Natural killer cell treated with Interleukin-12 subunit alpha and Interleukin-12 subunit beta and Interleukin-15 and Interleukin-18, amount 100 ng/mL, for 72 hours (primary cell): ENCODE measurements around the gene SSU72. TPM values are rescaled to one million over a fixed set of nuclear protein-coding genes. Genes with fewer than 3 reads are reported as not detected.
A peak's percentile ranks its signal among the peaks of the same experiment; 100 is the strongest.
"Not testable (repeated sequence)": the region's sequence is repeated elsewhere in the genome, so short reads cannot be mapped to it uniquely, and the experiment has no call there.

Source experiments
- ATAC-seq, 2 donors: fragments of 150-1000 bp; cut with Tn5 transposase in 1 of 2; sonication (Bioruptor Pico), chemical (Tn5 transposase) in 1 of 2; 2 replicates each; pipeline ENCODE4 v1.10.0; 2021
- DNase-seq: peaks from one replicate; pipeline ENCODE4 v3.0.0; 2022; ENCODE audit warnings: low spot score
- H3K27ac Mint-ChIP-seq, 2 donors: 1 replicate in 1 of 2; 2 replicates in 1 of 2; pipeline ENCODE4 v1.8.0; 2022; ENCODE audit warnings: mixed read lengths in 2 of 2, mild to moderate bottlenecking in 1 of 2, moderate library complexity in 1 of 2
- H3K27me3 Mint-ChIP-seq, 2 donors: 1 replicate in 1 of 2; 2 replicates in 1 of 2; pipeline ENCODE4 v1.8.0; 2022; ENCODE audit warnings: mixed read lengths in 2 of 2
- H3K36me3 Mint-ChIP-seq: one replicate; pipeline ENCODE4 v1.8.0; 2022; ENCODE audit warnings: mixed read lengths
- H3K4me1 Mint-ChIP-seq, 2 donors: 1 replicate in 1 of 2; 2 replicates in 1 of 2; pipeline ENCODE4 v1.8.0; 2022; ENCODE audit warnings: low read depth in 2 of 2, mixed read lengths in 2 of 2, mild to moderate bottlenecking in 1 of 2
- H3K4me3 Mint-ChIP-seq: one replicate; pipeline ENCODE4 v1.8.0; 2022; ENCODE audit warnings: mixed read lengths
- H3K9me3 Mint-ChIP-seq: 2 replicates; pipeline ENCODE4 v1.8.0; 2022; ENCODE audit warnings: mixed read lengths
- total RNA-seq, 2 donors: library from RNA; stranded (reverse); gene quantifications; one replicate each; pipeline ENCODE4 v1.2.3, GENCODE V29; 2022

Gene SSU72
- total RNA-seq, 2 donors from 2014 or later: 97.6 to 146 TPM

DNA sequence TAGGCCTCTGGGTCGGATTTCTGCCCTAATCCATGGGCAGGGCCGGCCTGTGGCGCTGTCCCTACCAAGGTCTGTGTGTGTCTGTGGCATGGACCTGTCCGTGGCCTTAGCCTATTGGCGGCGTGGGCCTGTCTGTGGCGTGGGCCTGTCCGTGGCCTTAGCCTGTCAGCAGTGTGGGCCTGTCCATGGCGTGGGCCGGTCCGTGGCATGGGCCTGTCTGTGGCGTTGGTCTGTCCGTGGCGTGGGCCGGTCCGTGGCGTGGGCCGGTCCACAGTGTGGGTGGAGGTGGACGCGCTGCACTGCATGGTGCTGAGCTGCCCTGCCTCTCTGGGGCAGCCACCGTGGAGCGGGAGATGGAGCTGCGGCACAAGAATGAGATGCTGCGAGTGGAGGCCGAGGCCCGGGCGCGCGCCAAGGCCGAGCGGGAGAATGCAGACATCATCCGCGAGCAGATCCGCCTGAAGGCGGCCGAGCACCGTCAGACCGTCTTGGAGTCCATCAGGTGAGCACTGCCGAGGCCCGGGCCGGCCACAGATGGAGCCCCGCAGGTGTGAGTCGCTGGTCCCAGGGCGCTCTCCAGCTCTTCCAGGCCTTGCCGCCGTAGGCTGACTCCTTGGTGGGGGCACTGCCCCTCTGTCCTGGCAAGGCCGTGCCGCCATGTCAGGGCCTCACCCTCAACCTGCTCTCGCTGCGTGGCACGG is 54.7 kb downstream of the SSU72 start:
- not testable (repeated sequence) for H3K4me3 Mint-ChIP-seq, H3K27ac Mint-ChIP-seq, H3K36me3 Mint-ChIP-seq, H3K4me1 Mint-ChIP-seq, H3K9me3 Mint-ChIP-seq, DNase-seq, H3K27me3 Mint-ChIP-seq
- peak in 1 of 2 donors; percentile 30 for ATAC-seq

DNA sequence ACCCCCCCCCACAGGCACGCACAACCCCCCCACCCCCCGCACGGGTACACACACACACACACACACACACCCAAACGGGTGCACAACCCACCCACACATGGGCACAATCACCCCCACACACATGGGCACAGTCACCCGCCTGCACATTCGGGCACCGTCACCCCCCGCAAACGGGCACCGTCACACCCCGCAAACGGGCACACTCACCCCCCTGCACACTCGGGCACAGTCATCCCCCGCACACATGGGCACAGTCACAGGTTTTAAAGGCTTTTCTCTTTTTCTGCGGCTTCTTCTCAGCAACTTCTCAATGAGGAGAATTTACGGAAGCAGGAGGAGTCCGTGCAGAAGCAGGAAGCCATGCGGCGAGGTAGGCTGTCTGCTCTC is 56.0 kb downstream of the SSU72 start:
- H3K27ac Mint-ChIP-seq, H3K9me3 Mint-ChIP-seq, H3K36me3 Mint-ChIP-seq, DNase-seq, ATAC-seq, H3K4me3 Mint-ChIP-seq, H3K27me3 Mint-ChIP-seq, H3K4me1 Mint-ChIP-seq: not testable (repeated sequence)

DNA sequence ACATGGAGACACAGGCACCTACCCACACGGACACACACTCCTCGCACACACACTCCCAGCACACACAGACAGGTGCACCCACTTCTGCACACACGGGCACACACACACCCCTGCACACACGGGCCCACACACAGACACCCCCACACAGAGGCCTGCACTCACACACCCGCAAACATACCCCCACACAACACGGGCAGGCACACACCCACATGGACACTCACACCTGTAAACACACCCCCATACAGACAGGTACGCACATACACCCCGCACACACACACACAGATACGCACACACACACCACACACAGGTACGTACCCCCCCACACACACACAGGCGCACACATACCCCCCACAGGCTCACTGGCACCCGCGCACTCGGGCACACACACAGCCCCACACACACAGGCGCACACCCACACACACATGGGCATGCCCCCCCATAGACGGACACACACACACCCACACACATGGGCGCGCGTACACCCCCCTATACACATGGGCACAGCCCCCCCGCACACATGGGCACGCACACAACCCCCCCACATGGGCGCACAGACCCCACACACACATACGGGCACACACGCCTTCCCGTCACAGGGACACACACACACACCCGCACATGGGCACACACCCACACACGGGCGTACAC is 56.6 kb downstream of the SSU72 start:
- ATAC-seq: peak in 1 of 2 donors; percentile 5
- Mint-ChIP-seq H3K27me3 (no peaks in the 10 kb centered on the region), H3K4me1 (peaks cover 0 to 5% of the 10 kb centered on the region in 2 donors), H3K4me3 (no peak overlapping the region), H3K9me3 (no peaks in the 10 kb centered on the region), H3K27ac (no peak overlapping the region), H3K36me3 (no peaks in the 10 kb centered on the region)
- DNase-seq: no peak

DNA sequence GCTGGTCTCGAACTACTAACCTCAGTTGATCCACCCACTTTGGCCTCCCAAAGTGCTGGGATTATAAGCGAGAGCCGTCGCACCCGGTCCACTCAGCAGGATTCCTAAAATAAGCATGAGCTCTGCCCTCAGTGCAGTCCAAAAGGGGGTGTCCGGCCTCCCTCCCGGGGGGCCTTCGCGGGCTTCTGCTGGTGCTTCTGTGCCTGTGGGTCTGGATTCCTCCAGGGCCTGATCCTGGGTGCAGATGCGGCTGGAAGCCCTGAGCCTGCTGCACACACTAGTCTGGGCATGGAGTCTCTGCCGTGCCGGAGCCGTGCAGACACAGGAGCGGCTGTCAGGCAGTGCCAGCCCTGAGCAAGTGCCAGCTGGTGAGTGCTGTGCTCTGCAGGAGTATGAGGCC is 57.7 kb downstream of the SSU72 start:
- ATAC-seq, DNase-seq, H3K27ac Mint-ChIP-seq, H3K36me3 Mint-ChIP-seq, H3K27me3 Mint-ChIP-seq, H3K4me3 Mint-ChIP-seq, H3K9me3 Mint-ChIP-seq, H3K4me1 Mint-ChIP-seq: not testable (repeated sequence)

DNA sequence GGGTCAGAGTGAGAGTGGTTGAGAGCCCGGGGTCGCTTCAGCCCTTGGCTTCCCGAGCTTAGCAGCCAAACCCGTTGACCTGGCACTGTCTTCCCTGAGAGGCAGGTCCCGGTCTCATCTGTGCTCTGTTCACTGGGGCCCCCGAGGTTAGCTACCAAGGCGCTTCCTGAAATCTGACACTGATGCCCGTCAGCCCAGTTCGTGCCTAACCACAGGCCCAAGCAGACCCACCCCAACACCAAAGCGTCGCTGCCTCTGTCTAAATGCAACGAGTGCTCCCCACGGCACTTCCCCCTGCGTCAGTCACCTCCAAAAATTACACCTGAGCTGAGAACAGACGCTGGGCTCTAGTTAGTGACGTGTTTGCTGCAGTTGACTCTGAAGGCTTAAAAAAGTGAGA is 60.3 kb downstream of the SSU72 start:
- not testable (repeated sequence) for H3K9me3 Mint-ChIP-seq, ATAC-seq, H3K27me3 Mint-ChIP-seq, DNase-seq, H3K27ac Mint-ChIP-seq, H3K4me3 Mint-ChIP-seq, H3K36me3 Mint-ChIP-seq
- H3K4me1 Mint-ChIP-seq: peaks cover 8 to 13% of the 10 kb centered on the region in 2 donors

DNA sequence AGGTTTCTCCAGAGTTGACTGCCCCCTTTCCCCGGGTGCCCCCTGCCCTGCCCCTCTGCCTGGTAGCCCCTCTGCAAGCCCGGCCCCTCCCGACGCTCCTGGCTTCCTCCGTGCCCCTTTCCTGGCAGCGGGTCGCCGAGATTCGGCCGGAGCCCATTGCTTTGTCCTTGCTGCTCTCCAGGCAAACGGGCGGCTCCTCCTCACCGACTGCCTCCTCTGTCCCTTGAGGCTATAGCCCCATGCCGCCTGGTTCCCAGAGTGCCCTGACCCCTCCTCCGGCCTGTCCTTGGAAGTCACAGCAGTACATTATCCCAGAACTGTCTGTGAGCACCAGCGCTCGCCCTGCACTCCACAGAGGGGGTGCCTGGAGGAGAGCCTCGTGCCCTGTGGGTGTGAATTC is 61.0 kb downstream of the SSU72 start:
- peak overlapping the region; percentile 74 for H3K4me3 Mint-ChIP-seq
- H3K4me1 Mint-ChIP-seq: peaks cover 8 to 13% of the 10 kb centered on the region in 2 donors
- H3K27ac Mint-ChIP-seq, ATAC-seq, DNase-seq, H3K36me3 Mint-ChIP-seq, H3K9me3 Mint-ChIP-seq, H3K27me3 Mint-ChIP-seq: not testable (repeated sequence)

DNA sequence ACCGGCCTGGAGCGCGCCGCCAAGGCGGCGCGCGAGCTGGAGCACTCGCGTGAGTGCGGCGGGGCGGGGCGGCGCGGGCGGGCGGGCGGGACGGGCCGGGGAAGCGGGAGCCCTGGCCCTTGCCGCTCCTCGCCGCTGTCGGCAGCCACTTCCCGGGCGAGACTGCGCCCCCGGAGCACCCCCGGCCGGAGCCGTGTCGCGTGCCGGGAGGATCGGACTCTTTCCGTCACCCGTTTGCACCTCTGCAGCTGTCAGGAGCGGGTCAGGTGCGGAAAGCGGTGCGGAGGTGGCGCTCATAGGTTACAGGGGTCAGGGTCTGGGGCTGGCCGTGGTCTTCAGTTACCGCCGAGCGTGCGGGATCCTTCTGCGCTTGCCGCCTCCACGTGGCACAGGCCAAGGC is 62.2 kb downstream of the SSU72 start:
- DNase-seq, H3K27me3 Mint-ChIP-seq, H3K9me3 Mint-ChIP-seq, H3K36me3 Mint-ChIP-seq: not testable (repeated sequence)
- Mint-ChIP-seq H3K4me3 (peak overlapping the region; percentile 69), H3K27ac (peak overlapping the region in 1 of 2 donors; percentile 94), H3K4me1 (peaks cover 8 to 15% of the 10 kb centered on the region in 2 donors)
- peak; percentile 7 to 39 for ATAC-seq

DNA sequence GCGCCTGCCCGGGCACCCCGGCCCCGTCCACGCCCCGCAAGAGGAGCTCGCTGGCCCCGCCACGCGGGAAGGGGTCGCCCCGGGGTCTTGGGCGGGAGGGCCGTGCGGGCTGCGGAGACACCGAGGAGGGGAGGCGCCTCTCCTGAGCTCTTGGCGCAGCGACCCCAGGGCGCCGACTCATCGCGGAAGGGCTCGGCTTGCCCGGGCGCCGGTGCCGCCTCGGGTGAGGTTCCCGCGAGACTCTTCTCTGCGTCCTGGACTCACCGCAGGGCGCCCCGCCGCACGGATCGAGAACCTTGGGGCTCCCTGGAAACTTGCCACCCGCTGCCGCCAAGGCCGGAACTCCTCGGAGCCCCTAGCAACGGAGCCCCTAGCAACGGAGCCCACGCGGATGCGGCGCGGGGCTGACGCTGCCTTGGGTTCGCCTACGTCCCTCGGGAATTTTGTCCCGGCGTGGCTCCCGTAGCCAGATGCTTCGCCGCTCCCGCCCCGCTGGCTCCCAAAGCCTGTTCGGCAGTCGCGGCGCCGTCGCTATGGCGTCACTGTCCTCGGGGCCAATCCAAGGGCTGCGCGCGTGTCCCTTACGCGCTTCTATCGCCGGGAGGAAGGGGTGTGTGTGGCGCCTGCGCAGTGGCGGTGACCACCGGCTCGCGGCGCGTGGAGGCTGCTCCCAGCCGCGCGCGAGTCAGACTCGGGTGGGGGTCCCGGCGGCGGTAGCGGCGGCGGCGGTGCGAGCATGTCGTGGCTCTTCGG is 63.0 kb downstream of the SSU72 start, which contains the start of gene ATAD3A:
Gene ATAD3A, plus strand, starts transcription at position 630 of the 753 bp plus-strand sequence. Its CDS starts 107 bp downstream, at position 737.
- Mint-ChIP-seq H3K4me1 (peaks cover 12 to 19% of the 10 kb centered on the region in 2 donors), H3K9me3 (no peaks in the 10 kb centered on the region), H3K27me3 (no peaks in the 10 kb centered on the region), H3K27ac (peak within 1 kb of the TSS; percentile 93 to 94), H3K36me3 (no peaks in the 10 kb centered on the region), H3K4me3 (peak within 1 kb of the TSS; percentile 99)
- DNase-seq (peak; percentile 99), ATAC-seq (peak; percentile 96 to 98)

DNA sequence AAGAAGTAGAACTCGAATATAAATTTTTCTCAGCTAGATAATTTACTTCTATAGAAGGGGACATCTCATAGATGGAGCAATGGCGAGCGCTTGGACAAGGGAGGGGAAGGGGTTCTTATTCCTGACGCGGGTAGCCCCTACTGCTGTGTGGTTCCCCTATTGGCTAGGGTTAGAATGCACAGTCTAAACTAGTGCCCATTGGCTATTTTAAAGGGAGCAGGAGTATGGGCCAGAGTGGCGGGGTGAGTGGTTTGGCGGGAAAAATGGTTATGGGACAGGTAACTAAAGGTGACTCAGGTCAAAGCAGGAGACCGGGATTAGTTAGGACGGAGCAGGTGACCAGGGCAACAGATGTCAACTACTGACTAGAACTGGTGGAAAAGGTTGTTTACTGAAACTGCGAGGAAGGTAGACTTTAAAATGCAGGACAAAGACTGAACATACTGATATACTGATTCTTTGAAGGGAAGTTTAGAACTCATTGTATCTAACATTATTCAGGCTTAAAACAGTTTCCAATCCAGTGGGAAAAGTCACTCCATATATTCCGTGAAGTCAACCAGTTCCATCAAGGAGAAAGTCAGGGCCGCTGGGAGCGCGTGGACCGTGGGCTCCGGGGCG is 63.6 kb downstream of the SSU72 start:
- Mint-ChIP-seq H3K4me1 (peaks cover 12 to 19% of the 10 kb centered on the region in 2 donors), H3K36me3 (no peaks in the 10 kb centered on the region), H3K4me3 (peak overlapping the region; percentile 99), H3K27ac (peak overlapping the region; percentile 93 to 94), H3K9me3 (no peaks in the 10 kb centered on the region), H3K27me3 (no peaks in the 10 kb centered on the region)
- DNase-seq (no peak), ATAC-seq (no peak)

DNA sequence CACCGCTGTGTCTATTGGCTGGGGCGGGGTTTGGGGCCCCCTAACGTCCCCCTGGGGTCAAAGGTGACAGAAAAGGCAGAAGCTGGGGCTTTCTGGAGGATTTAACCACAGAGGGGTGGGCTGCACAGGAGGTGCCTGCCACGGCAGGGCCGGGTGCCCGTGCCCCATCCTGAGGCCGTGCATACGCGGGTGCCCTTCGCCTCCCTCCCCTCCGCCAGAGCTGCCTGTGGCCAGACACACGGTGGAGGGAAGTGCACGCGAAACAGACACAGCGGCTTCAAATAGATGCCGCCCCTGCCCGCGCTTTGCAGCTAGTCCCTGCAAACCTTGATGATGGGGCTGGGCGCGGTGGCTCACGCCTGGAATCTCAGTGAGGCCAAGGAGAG is 65.2 kb downstream of the SSU72 start:
- peaks cover 25 to 26% of the 10 kb centered on the region in 2 donors for H3K4me1 Mint-ChIP-seq
- H3K27ac Mint-ChIP-seq, H3K4me3 Mint-ChIP-seq, H3K36me3 Mint-ChIP-seq, ATAC-seq, H3K27me3 Mint-ChIP-seq, H3K9me3 Mint-ChIP-seq, DNase-seq: not testable (repeated sequence)

DNA sequence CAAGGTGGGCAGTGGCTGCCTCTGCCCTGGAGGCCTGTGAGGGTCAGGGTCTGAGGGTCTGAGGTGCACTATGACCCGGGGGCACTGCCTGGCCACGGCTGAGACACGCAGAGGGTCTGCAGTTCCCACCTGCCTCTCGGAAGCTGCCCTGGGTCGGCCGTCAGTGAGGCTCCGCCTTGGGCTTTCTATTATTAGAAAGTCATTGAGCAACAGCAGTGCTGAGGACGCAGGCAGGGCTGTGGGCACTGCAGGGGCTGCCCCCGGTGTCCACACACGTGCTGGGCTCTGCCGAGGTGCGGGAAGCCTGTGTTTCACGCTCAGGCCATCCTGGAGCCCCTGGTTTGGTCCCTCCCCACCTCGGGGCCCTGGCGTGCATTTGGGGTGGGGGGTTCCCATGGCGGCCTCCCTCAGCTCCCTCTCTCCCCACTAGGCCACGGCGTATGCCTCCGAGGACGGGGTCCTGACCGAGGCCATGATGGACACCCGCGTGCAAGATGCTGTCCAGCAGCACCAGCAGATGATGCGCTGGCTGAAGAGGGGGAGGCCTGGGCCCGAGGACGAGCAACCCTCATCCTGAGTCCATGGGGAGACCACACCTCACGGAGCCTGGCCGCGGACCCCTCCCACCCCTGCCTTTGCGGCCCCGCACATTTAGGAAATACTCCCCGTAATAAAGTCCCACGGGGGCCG is 65.7 kb downstream of the SSU72 start:
- peaks cover 25 to 26% of the 10 kb centered on the region in 2 donors for H3K4me1 Mint-ChIP-seq
- not testable (repeated sequence) for DNase-seq, H3K36me3 Mint-ChIP-seq, ATAC-seq, H3K9me3 Mint-ChIP-seq, H3K4me3 Mint-ChIP-seq, H3K27me3 Mint-ChIP-seq, H3K27ac Mint-ChIP-seq

DNA sequence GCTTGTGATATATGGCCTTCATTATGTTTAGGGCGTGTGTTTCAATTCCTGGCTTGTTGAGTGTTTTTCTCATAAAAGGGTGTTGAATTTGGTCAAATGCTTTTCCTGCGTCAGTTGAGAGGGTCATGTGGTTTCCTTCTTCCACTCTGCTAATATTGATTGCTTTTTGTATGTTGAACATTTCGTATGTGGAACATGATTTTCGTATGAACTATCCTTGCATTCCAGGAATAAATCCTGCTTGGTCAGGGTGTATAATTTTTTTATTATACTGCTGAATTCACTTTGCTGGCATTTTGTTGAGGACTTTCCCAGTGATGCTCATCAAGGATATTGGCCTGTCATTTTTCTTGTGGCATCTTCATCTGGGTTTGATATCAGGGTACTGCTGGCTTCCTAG is 67.4 kb downstream of the SSU72 start:
- DNase-seq: no peak
- peak overlapping the region; percentile 39 to 50 for H3K27ac Mint-ChIP-seq
- H3K4me3 Mint-ChIP-seq: no peak overlapping the region
- H3K36me3 Mint-ChIP-seq: no peaks in the 10 kb centered on the region
- H3K27me3 Mint-ChIP-seq: no peaks in the 10 kb centered on the region
- no peaks in the 10 kb centered on the region for H3K9me3 Mint-ChIP-seq
- H3K4me1 Mint-ChIP-seq: peaks cover 22 to 26% of the 10 kb centered on the region in 2 donors
- ATAC-seq: no peak

DNA sequence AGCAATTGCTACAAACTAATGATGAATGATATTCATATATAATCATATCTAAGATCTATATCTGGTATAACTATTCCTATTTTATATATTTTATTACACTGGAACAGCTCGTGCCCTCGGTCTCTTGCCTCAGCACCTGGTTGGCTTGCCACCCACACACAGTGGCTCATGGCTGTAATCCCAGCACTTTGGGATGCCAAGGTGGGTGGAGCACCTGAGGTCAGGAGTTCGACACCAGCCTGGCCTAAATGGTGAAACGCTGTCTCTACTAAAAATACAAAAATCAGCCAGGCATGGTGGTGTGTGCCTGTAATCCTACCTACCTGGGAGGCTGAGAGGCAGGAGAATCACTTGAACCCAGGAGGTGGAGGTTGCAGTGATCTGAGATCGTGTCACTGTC is 68.9 kb downstream of the SSU72 start:
- H3K36me3 Mint-ChIP-seq, H3K9me3 Mint-ChIP-seq, H3K27me3 Mint-ChIP-seq, DNase-seq, ATAC-seq: not testable (repeated sequence)
- H3K4me3 Mint-ChIP-seq: peak overlapping the region; percentile 82
- H3K4me1 Mint-ChIP-seq: peaks cover 16 to 21% of the 10 kb centered on the region in 2 donors
- H3K27ac Mint-ChIP-seq: peak overlapping the region; percentile 77 to 82
